Measurements from ENCODE around the gene MBOAT7. TPM values are rescaled to one million over a fixed set of nuclear protein-coding genes. Genes with fewer than 3 reads are reported as not detected.

Gene MBOAT7
- total RNA-seq, 1 donor from 2014 or later: 107 TPM

GRCh38 chr19:54179921-54180461 lies 9.4 kb downstream of the MBOAT7 start:
- peak; percentile 67 for DNase-seq (ENCODE audit: low read depth)
- H3K27me3 ChIP-seq (ENCODE audit: control insufficient read depth, insufficient read depth, low read length): no peaks in the 10 kb centered on the region
- TF ChIP-seq CTCF (IDR thresholded peaks at IDR 0.05; ENCODE audit: insufficient read depth, low read length, poor library complexity, severe bottlenecking): peak; percentile 70
- no peaks in the 10 kb centered on the region for H3K36me3 ChIP-seq (ENCODE audit: control insufficient read depth, insufficient read depth, low read length)
- no peak overlapping the region for H3K4me3 ChIP-seq (ENCODE audit: low read depth, low read length)

- TF ChIP-seq CTCF (IDR thresholded peaks at IDR 0.05; ENCODE audit: insufficient read depth, low read length, poor library complexity, severe bottlenecking): no peak
- Histone ChIP-seq H3K36me3 (ENCODE audit: control insufficient read depth, insufficient read depth, low read length) (no peaks in the 10 kb centered on the region), H3K4me3 (ENCODE audit: low read depth, low read length) (no peak overlapping the region), H3K27me3 (ENCODE audit: control insufficient read depth, insufficient read depth, low read length) (no peaks in the 10 kb centered on the region)
- no peak for DNase-seq (ENCODE audit: low read depth)
Observed at GRCh38 chr19:54179262-54179852, 10.0 kb downstream of the MBOAT7 start.

GRCh38 chr19:54178581-54179261 lies 10.7 kb downstream of the MBOAT7 start:
- no peak for DNase-seq (ENCODE audit: low read depth)
- H3K27me3 ChIP-seq (ENCODE audit: control insufficient read depth, insufficient read depth, low read length): no peaks in the 10 kb centered on the region
- no peaks in the 10 kb centered on the region for H3K36me3 ChIP-seq (ENCODE audit: control insufficient read depth, insufficient read depth, low read length)
- H3K4me3 ChIP-seq (ENCODE audit: low read depth, low read length): no peak overlapping the region
- no peak for TF ChIP-seq CTCF (IDR thresholded peaks at IDR 0.05; ENCODE audit: insufficient read depth, low read length, poor library complexity, severe bottlenecking)

- DNase-seq (ENCODE audit: low read depth): no peak
- TF ChIP-seq CTCF (IDR thresholded peaks at IDR 0.05; ENCODE audit: insufficient read depth, low read length, poor library complexity, severe bottlenecking): no peak
- H3K27me3 ChIP-seq (ENCODE audit: control insufficient read depth, insufficient read depth, low read length): peaks cover 2% of the 10 kb centered on the region
- no peak overlapping the region for H3K4me3 ChIP-seq (ENCODE audit: low read depth, low read length)
- H3K36me3 ChIP-seq (ENCODE audit: control insufficient read depth, insufficient read depth, low read length): no peaks in the 10 kb centered on the region
Observed at GRCh38 chr19:54173951-54174834, 15.2 kb downstream of the MBOAT7 start.

- Histone ChIP-seq H3K4me3 (ENCODE audit: low read depth, low read length) (no peak overlapping the region), H3K36me3 (ENCODE audit: control insufficient read depth, insufficient read depth, low read length) (no peaks in the 10 kb centered on the region), H3K27me3 (ENCODE audit: control insufficient read depth, insufficient read depth, low read length) (peaks cover 2% of the 10 kb centered on the region)
- no peak for TF ChIP-seq CTCF (IDR thresholded peaks at IDR 0.05; ENCODE audit: insufficient read depth, low read length, poor library complexity, severe bottlenecking)
- DNase-seq (ENCODE audit: low read depth): no peak
Observed at GRCh38 chr19:54173359-54173699, 16.1 kb downstream of the MBOAT7 start.
